ENCODE results near the gene RDH16.
"Not testable (repeated sequence)": the region's sequence is repeated elsewhere in the genome, so short reads cannot be mapped to it uniquely, and the experiment has no call there.

RDH16 gene

GRCh38 chr12:56948881-56949280, 8.5 kb downstream of the RDH16 start:
- DNase-seq (ENCODE audit: low spot score) = no peak
- TF ChIP-seq CTCF (conservative IDR thresholded peaks at IDR 0.05; ENCODE audit: low read depth) = no peak
- POLR2A ChIA-PET (ENCODE audit: low non-redundant PET) = no interaction called here
- no peak overlapping the region for H3K27ac ChIP-seq
- CTCF ChIA-PET = interaction anchor here (1.2 kb wide), 1 partner anchor 48 kb away, joined by 3 read pairs; no protein-coding TSS in a partner anchor

GRCh38 chr12:56948457-56948777, 9.0 kb downstream of the RDH16 start:
- H3K27ac ChIP-seq = no peak overlapping the region
- CTCF ChIA-PET = interaction anchor here (1.2 kb wide), 1 partner anchor 48 kb away, joined by 3 read pairs; no protein-coding TSS in a partner anchor
- no peak for DNase-seq (ENCODE audit: low spot score)
- TF ChIP-seq CTCF (conservative IDR thresholded peaks at IDR 0.05; ENCODE audit: low read depth) = no peak
- POLR2A ChIA-PET (ENCODE audit: low non-redundant PET) = no interaction called here

GRCh38 chr12:56947633-56948456, 9.6 kb downstream of the RDH16 start:
- CTCF ChIA-PET = interaction anchor here (1.2 kb wide), 1 partner anchor 47 kb away, joined by 3 read pairs; no protein-coding TSS in a partner anchor
- H3K27ac ChIP-seq = no peak overlapping the region
- no peak for TF ChIP-seq CTCF (conservative IDR thresholded peaks at IDR 0.05; ENCODE audit: low read depth)
- POLR2A ChIA-PET (ENCODE audit: low non-redundant PET) = no interaction called here
- no peak for DNase-seq (ENCODE audit: low spot score)

- ChIA-PET CTCF (interaction anchor here (0.7 kb wide), 1 partner anchor 44 kb away, joined by 3 read pairs; no protein-coding TSS in a partner anchor), POLR2A (ENCODE audit: low non-redundant PET) (no interaction called here)
- no peak for DNase-seq (ENCODE audit: low spot score)
- no peak overlapping the region for H3K27ac ChIP-seq
- TF ChIP-seq CTCF (conservative IDR thresholded peaks at IDR 0.05; ENCODE audit: low read depth) = no peak
Measured at GRCh38 chr12:56943878-56944277, 13.5 kb downstream of the RDH16 start.

- CTCF ChIA-PET = interaction anchor here (0.7 kb wide), 1 partner anchor 44 kb away, joined by 3 read pairs; no protein-coding TSS in a partner anchor
- POLR2A ChIA-PET (ENCODE audit: low non-redundant PET); DNase-seq (ENCODE audit: low spot score): not testable (repeated sequence)
- H3K27ac ChIP-seq = peak overlapping the region; percentile 30; the same call in 1 of the 2 replicates
Measured at GRCh38 chr12:56943374-56943773, 14.0 kb downstream of the RDH16 start.

- ChIA-PET POLR2A (ENCODE audit: low non-redundant PET) (no interaction called here), CTCF (interaction anchor here (0.5 kb wide), 1 partner anchor 66 kb away, joined by 4 read pairs; no protein-coding TSS in a partner anchor)
- DNase-seq (ENCODE audit: low spot score) = peak; percentile 68
- TF ChIP-seq CTCF (conservative IDR thresholded peaks at IDR 0.05; ENCODE audit: low read depth) = no peak
- peak overlapping the region; percentile 94 for H3K27ac ChIP-seq
Measured at GRCh38 chr12:56941299-56942017, 15.9 kb downstream of the RDH16 start.

- CTCF ChIA-PET; POLR2A ChIA-PET (ENCODE audit: low non-redundant PET); DNase-seq (ENCODE audit: low spot score): not testable (repeated sequence)
- peak overlapping the region; percentile 94 for H3K27ac ChIP-seq
Measured at GRCh38 chr12:56940942-56941298, 16.5 kb downstream of the RDH16 start.

Measured in RWPE1 (cell line).